Colon (tissue), 2 donors: ENCODE results near the gene CAPN5.
"Not testable (repeated sequence)": the region's sequence is repeated elsewhere in the genome, so short reads cannot be mapped to it uniquely, and the experiment has no call there.

ENCODE experiments used
- FAIRE-seq: peaks from 2 replicates; lab custom pipeline; 2012; peaks lifted over from hg19 to GRCh38; lab: Jason Lieb, UNC
- donor health status: control.
- donor health status: control.

CAPN5 gene

GRCh38 chr11:77044356-77044755, 22.4 kb upstream of the CAPN5 start:
- no peak for FAIRE-seq

- no peak for FAIRE-seq
Measured at GRCh38 chr11:77044886-77045285, 21.9 kb upstream of the CAPN5 start.

- no peak for FAIRE-seq
Measured at GRCh38 chr11:77046060-77046501, 20.7 kb upstream of the CAPN5 start.

- FAIRE-seq, result peak; percentile 76
Measured at GRCh38 chr11:77047007-77047927, 19.5 kb upstream of the CAPN5 start.

- FAIRE-seq, result not testable (repeated sequence)
Measured at GRCh38 chr11:77047928-77048446, 18.8 kb upstream of the CAPN5 start.

- FAIRE-seq, result no peak
Measured at GRCh38 chr11:77049026-77049425, 17.7 kb upstream of the CAPN5 start.

- no peak for FAIRE-seq
Measured at GRCh38 chr11:77051511-77051910, 15.3 kb upstream of the CAPN5 start.

- no peak for FAIRE-seq
Measured at GRCh38 chr11:77052518-77052917, 14.3 kb upstream of the CAPN5 start.

GRCh38 chr11:77053217-77054015, 13.4 kb upstream of the CAPN5 start:
- FAIRE-seq, result no peak

GRCh38 chr11:77054084-77054483, 12.7 kb upstream of the CAPN5 start:
- FAIRE-seq, result no peak

GRCh38 chr11:77055101-77055561, 11.6 kb upstream of the CAPN5 start:
- no peak for FAIRE-seq

- no peak for FAIRE-seq
Measured at GRCh38 chr11:77055913-77056312, 10.9 kb upstream of the CAPN5 start.

GRCh38 chr11:77056814-77057402, 9.9 kb upstream of the CAPN5 start:
- no peak for FAIRE-seq

GRCh38 chr11:77057938-77058474, 8.8 kb upstream of the CAPN5 start:
- no peak for FAIRE-seq

GRCh38 chr11:77058900-77059299, 7.9 kb upstream of the CAPN5 start:
- FAIRE-seq, result no peak

GRCh38 chr11:77059806-77060205, 7.0 kb upstream of the CAPN5 start:
- FAIRE-seq, result no peak

GRCh38 chr11:77060234-77060633, 6.5 kb upstream of the CAPN5 start:
- no peak for FAIRE-seq

- peak; percentile 91 for FAIRE-seq
Measured at GRCh38 chr11:77061258-77061657, 5.5 kb upstream of the CAPN5 start.

- FAIRE-seq, result no peak
Measured at GRCh38 chr11:77062924-77063323, 3.8 kb upstream of the CAPN5 start.

GRCh38 chr11:77063407-77063806, 3.4 kb upstream of the CAPN5 start:
- no peak for FAIRE-seq

- no peak for FAIRE-seq
Measured at GRCh38 chr11:77063861-77064260, 2.9 kb upstream of the CAPN5 start.

- no peak for FAIRE-seq
Measured at GRCh38 chr11:77064648-77065217, 2.0 kb upstream of the CAPN5 start.
